IMR-90 (cell line): ENCODE measurements around the gene FADS1. TPM values are rescaled to one million over a fixed set of nuclear protein-coding genes. Genes with fewer than 3 reads are reported as not detected.

Experiments used
- ATAC-seq: fragments of 200-7000 bp; cut with Tn5 transposase; 2 replicates; pipeline ENCODE4 v1.9.1; 2020; ENCODE audit warnings: low read depth, mild to moderate bottlenecking, moderate library complexity
- BruUV-seq: library from RNA; stranded (reverse); fragments of 400-500 nt; replicated peaks from 2 replicates; lab custom pipeline; 2021; lab: Mats Ljungman, UMichigan
- CTCF ChIA-PET: fragments of 300-600 bp; formaldehyde crosslinking; extraction: SDS; loops from one replicate; lab custom pipeline; 2021; ENCODE audit warnings: antibody characterized with exemption; lab: Yijun Ruan, JAX
- POLR2A ChIA-PET: fragments of 300-600 bp; sonication (Branson Sonifier 250); formaldehyde crosslinking; loops from one replicate; lab custom pipeline; 2022; ENCODE audit warnings: antibody characterized with exemption; ENCODE audit not compliant: unreplicated experiment; lab: Charles Lee
- DNase-seq: peaks from one replicate; pipeline ENCODE4 v3.0.0; 2013
- H2AFZ ChIP-seq: replicated peaks from 2 replicates; pipeline ENCODE3; 2013; ENCODE audit warnings: low read length, mild to moderate bottlenecking; ENCODE audit not compliant: poor library complexity
- H2AK5ac ChIP-seq: 2 replicates; pipeline ENCODE4 v1.6.1; 2013; ENCODE audit warnings: low read depth, low read length, inconsistent platforms
- H2AK9ac ChIP-seq: replicated peaks from 2 replicates; pipeline ENCODE3; 2013; ENCODE audit warnings: mild to moderate bottlenecking, low read depth, low read length, moderate library complexity; ENCODE audit not compliant: poor library complexity
- H2BK120ac ChIP-seq: 2 replicates; pipeline ENCODE4 v1.6.1; 2013; ENCODE audit warnings: low read depth, low read length, inconsistent platforms
- H2BK15ac ChIP-seq: 3 replicates; pipeline ENCODE4 v1.6.1; 2013; ENCODE audit warnings: low read depth, low read length, inconsistent platforms
- H2BK20ac ChIP-seq: 2 replicates; pipeline ENCODE4 v1.6.1; 2013; ENCODE audit warnings: low read depth, mild to moderate bottlenecking, inconsistent platforms, low read length, moderate library complexity
- H2BK5ac ChIP-seq: 2 replicates; pipeline ENCODE4 v1.6.1; 2013; ENCODE audit warnings: mild to moderate bottlenecking, low read depth, low read length, inconsistent platforms; ENCODE audit not compliant: poor library complexity, severe bottlenecking
- H3K14ac ChIP-seq: replicated peaks from 2 replicates; pipeline ENCODE4 v1.6.1; 2013; ENCODE audit warnings: low read depth, low read length, inconsistent platforms
- H3K18ac ChIP-seq: 2 replicates; pipeline ENCODE4 v1.6.1; 2013; ENCODE audit warnings: low read depth, low read length, control low read depth
- H3K23ac ChIP-seq: 2 replicates; pipeline ENCODE4 v1.6.1; 2013; ENCODE audit warnings: low read depth, low read length, inconsistent platforms
- H3K27ac ChIP-seq: 2 replicates; pipeline ENCODE4 v1.5.1; 2013; ENCODE audit warnings: mild to moderate bottlenecking, control low read depth, low read length; ENCODE audit not compliant: insufficient read depth
- H3K27me3 ChIP-seq: 2 replicates; pipeline ENCODE4 v1.6.1; 2013; ENCODE audit warnings: low read length; ENCODE audit not compliant: control insufficient read depth, insufficient read depth
- H3K36me3 ChIP-seq: 2 replicates; pipeline ENCODE4 v1.6.1; 2013; ENCODE audit warnings: low read length, mixed read lengths; ENCODE audit not compliant: control insufficient read depth, insufficient read depth
- H3K4ac ChIP-seq: 2 replicates; pipeline ENCODE4 v1.6.1; 2013; ENCODE audit warnings: low read depth, low read length, inconsistent platforms
- H3K4me1 ChIP-seq: 2 replicates; pipeline ENCODE4 v1.6.1; 2013; ENCODE audit warnings: low read length, mixed read lengths; ENCODE audit not compliant: control insufficient read depth, insufficient read depth
- H3K4me2 ChIP-seq: 2 replicates; pipeline ENCODE4 v1.6.1; 2013; ENCODE audit warnings: low read depth, mild to moderate bottlenecking, control low read depth, low read length, moderate library complexity
- H3K4me3 ChIP-seq: 2 replicates; pipeline ENCODE4 v1.5.1; 2013; ENCODE audit warnings: low read depth, mild to moderate bottlenecking, control low read depth, low read length, moderate library complexity; ENCODE audit not compliant: insufficient read depth
- H3K56ac ChIP-seq: 2 replicates; pipeline ENCODE4 v1.6.1; 2013; ENCODE audit warnings: low read length, inconsistent platforms; ENCODE audit not compliant: insufficient read depth; ENCODE audit errors: extremely low read depth
- H3K79me1 ChIP-seq, 2 experiments: 2 replicates each; pipeline ENCODE4 v1.6.1; 2013; ENCODE audit warnings: low read length in 2 of 2, inconsistent platforms in 1 of 2, low read depth in 1 of 2
- H3K9ac ChIP-seq: 2 replicates; pipeline ENCODE4 v1.6.1; 2013; ENCODE audit warnings: low read depth, low read length, control low read depth
- H3K9me1 ChIP-seq: 2 replicates; pipeline ENCODE4 v1.6.1; 2013; ENCODE audit warnings: low read length, inconsistent platforms; ENCODE audit not compliant: insufficient read depth
- H3K9me3 ChIP-seq: 2 replicates; pipeline ENCODE4 v1.6.1; 2013; ENCODE audit warnings: low read length; ENCODE audit not compliant: control insufficient read depth, insufficient read depth
- H4K20me1 ChIP-seq: 2 replicates; pipeline ENCODE4 v1.6.1; 2013; ENCODE audit warnings: low read length, inconsistent platforms; ENCODE audit not compliant: insufficient read depth
- H4K5ac ChIP-seq: 2 replicates; pipeline ENCODE4 v1.6.1; 2013; ENCODE audit warnings: mild to moderate bottlenecking, low read depth, low read length, control low read depth
- H4K8ac ChIP-seq, 2 experiments: 2 replicates each; pipeline ENCODE4 v1.6.1; 2013; ENCODE audit warnings: low read depth in 2 of 2, low read length in 2 of 2, control low read depth in 1 of 2, inconsistent platforms in 1 of 2
- H4K91ac ChIP-seq: 2 replicates; pipeline ENCODE4 v1.6.1; 2013; ENCODE audit warnings: low read depth, low read length, inconsistent platforms; ENCODE audit not compliant: insufficient read depth
- MAFK ChIP-seq: IDR thresholded peaks from 2 replicates; pipeline ENCODE4 v1.6.1; 2012; ENCODE audit warnings: low read depth, low read length, improper control_type of control experiment
- MAZ ChIP-seq: IDR thresholded peaks from 2 replicates; pipeline ENCODE4 v1.6.1; 2012; ENCODE audit warnings: low read depth, mild to moderate bottlenecking, low read length, improper control_type of control experiment, moderate library complexity, borderline replicate concordance
- MXI1 ChIP-seq: IDR thresholded peaks from 2 replicates; pipeline ENCODE4 v1.6.1; 2012; ENCODE audit warnings: low read depth, mild to moderate bottlenecking, low read length, moderate library complexity, borderline replicate concordance
- WGBS, 2 experiments: methylation state at CpG; one replicate each; pipeline versions ENCODE4 v1.1.5 to v1.1.7; 2013; ENCODE audit warnings: missing lambda C conversion rate in 2 of 2; ENCODE audit not compliant: insufficient read length in 1 of 2; ENCODE audit errors: extremely low coverage in 2 of 2; 5-methylcytosine and 5-hydroxymethylcytosine counted together
- dilution Hi-C: fragments of 300-500 bp; cut with HindIII; formaldehyde crosslinking; loops from one replicate; pipeline ENCODE4 v1.14.3; 2018; ENCODE audit warnings: low sequenced_read_pairs; ENCODE audit not compliant: unreplicated experiment
- in situ Hi-C: fragments of 300-500 bp; cut with MboI; formaldehyde crosslinking; loops from 3 replicates; pipeline ENCODE4 v1.14.3; 2019; ENCODE audit warnings: low sequenced_read_pairs, inconsistent platforms, mixed read lengths
- intact Hi-C: fragments of 100-400 bp; cut with micrococcal nuclease; formaldehyde crosslinking; loops from 2 replicates; pipeline ENCODE4 v1.10.0; 2022
- polyA plus RNA-seq, 3 experiments: library from polyadenylated mRNA; depleted of rRNA; stranded (reverse); fragments of >200 nt; gene quantifications; 2 replicates each; pipeline ENCODE4 v1.2.3, GENCODE V29; 2012; ENCODE audit warnings: low replicate concordance in 1 of 3
- total RNA-seq: library from RNA; depleted of rRNA; stranded (reverse); fragments of >200 nt; gene quantifications from 2 replicates; pipeline ENCODE4 v1.2.3, GENCODE V29; 2012

Gene FADS1
- total and polyA plus RNA-seq, 2 of the 4 experiments (the other 2 are of a cell fraction), result 16.3 to 18.4 TPM

DNA sequence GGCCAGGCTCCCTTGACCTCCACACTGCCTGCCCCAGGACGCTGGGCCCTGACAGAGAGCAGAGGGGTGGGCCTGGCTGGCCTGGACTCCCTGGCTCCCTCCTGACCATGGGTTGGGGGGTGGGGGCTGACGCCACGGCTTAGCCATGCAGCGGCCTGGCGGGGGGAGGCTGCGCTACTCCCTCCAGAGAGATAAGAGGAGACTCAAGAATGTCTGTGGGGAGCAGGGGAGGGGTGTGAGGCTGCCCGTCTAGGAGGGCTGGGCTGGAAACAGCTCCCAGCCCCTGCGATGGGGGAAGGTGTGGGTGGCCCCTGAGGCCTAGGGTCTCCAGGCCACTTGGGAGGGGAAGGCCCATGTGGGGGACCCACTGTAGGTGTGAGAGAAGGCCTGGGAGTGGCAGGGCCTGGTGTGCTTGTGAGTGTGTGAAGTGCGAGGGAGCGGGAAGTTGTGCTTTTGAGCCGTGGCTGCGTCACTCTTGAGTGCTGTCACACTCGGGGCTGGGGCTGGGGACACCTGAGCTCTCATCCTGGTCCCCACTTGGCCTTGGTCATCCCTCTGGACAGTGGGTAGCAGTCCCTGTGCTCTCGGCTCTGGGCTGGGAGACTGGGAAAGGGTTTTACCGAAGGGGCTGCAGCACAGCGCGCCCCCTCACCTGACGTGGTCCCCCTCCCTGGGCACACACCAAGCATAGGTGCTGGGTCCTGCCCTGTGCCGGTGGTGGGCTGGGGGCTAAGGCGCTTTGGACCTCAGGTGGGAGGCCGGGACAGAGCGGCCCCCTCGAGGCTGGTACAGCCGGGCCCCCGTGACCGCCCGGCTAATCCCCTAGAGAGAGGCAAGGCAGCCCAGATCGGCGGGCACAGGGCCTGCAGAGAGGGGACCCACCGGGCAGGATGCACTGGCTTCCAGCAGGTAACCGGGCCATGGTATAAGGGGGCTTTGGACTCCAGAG, 62.0 kb downstream of the FADS1 start:
- Histone ChIP-seq H3K4me1 (peaks cover 15% of the 10 kb centered on the region), H3K14ac (no peak overlapping the region), H3K23ac (no peak overlapping the region), H3K4me2 (no peak overlapping the region; the same call in 1 of the 2 replicates), H2BK120ac (peak overlapping the region; percentile 19; the same call in 1 of the 2 replicates), H3K9ac (no peak overlapping the region), H3K9me1 (no peaks in the 10 kb centered on the region), H2AK9ac (peak overlapping the region; percentile 55), H3K27ac (no peak overlapping the region), H3K36me3 (no peaks in the 10 kb centered on the region), H2BK5ac (no peak overlapping the region), H2AFZ (peak overlapping the region; percentile 43), H2AK5ac (0 out of 2 replicates have a peak overlapping the region, but pooled peaks have one; percentile 1), H3K27me3 (peaks cover 3% of the 10 kb centered on the region; the same call in 1 of the 2 replicates), H2BK20ac (no peak overlapping the region), H4K5ac (0 out of 2 replicates have a peak overlapping the region, but pooled peaks have one; percentile 41), H3K18ac (no peak overlapping the region), H3K4me3 (no peak overlapping the region), H3K79me1 (0 out of 4 replicates have a peak, but pooled peaks cover 0 to 3% of the 10 kb centered on the region in 2 experiments), H4K91ac (peak overlapping the region; percentile 45), H3K56ac (no peak overlapping the region), H3K4ac (no peak overlapping the region), H4K20me1 (no peaks in the 10 kb centered on the region), H4K8ac (peak overlapping the region in 1 of 2 experiments; percentile 29; a peak in 1 of 4 replicates), H2BK15ac (no peak overlapping the region), H3K9me3 (no peaks in the 10 kb centered on the region)
- no TSS peak for BruUV-seq
- intact Hi-C loops (no loop called here), dilution Hi-C loops (no loop called here), in situ Hi-C loops (no loop called here)
- ATAC-seq, result peak; percentile 9; the same call in 1 of the 2 replicates
- ChIA-PET CTCF (no interaction called here), POLR2A (no interaction called here)
- WGBS, 2 experiments, result 83% methylated on average over 22 of the region's 31 CpGs; no CpG with 5 or more reads in 1 of the 2 experiments
- peak; percentile 54 for DNase-seq
- peak; percentile 85; the same call in 1 of the 2 replicates for TF ChIP-seq MAZ
- no peak for TF ChIP-seq MXI1
- no peak for TF ChIP-seq MAFK
